Measurements from ENCODE around the gene BAIAP3. TPM values are rescaled to one million over a fixed set of nuclear protein-coding genes. Genes with fewer than 3 reads are reported as not detected.

The BAIAP3 gene
- polyA plus RNA-seq, 1 donor from 2014 or later = 26.0 TPM

GRCh38 chr16:1317479-1318267, 15.8 kb upstream of the BAIAP3 start:
- no peaks in the 10 kb centered on the region for H3K27me3 Mint-ChIP-seq
- H3K36me3 Mint-ChIP-seq = peaks cover 2% of the 10 kb centered on the region
- peak overlapping the region in 1 of 4 donors; percentile 20 for H3K4me3 Mint-ChIP-seq
- peak overlapping the region; percentile 16 to 85 (median 78) for H3K27ac Mint-ChIP-seq
- no peaks in the 10 kb centered on the region for H3K9me3 Mint-ChIP-seq
- peaks cover under 1 to 5% (median 4%) of the 10 kb centered on the region in 3 donors for H3K4me1 Mint-ChIP-seq

- Mint-ChIP-seq H3K4me1 (no peaks in the 10 kb centered on the region), H3K36me3 (peaks cover 2% of the 10 kb centered on the region), H3K4me3 (peak overlapping the region in 1 of 4 donors; percentile 48), H3K9me3 (no peaks in the 10 kb centered on the region), H3K27ac (peak overlapping the region in 2 of 3 donors; percentile 78 to 85), H3K27me3 (no peaks in the 10 kb centered on the region)
Measured at GRCh38 chr16:1318268-1318545, 15.2 kb upstream of the BAIAP3 start.

GRCh38 chr16:1319041-1319440, 14.4 kb upstream of the BAIAP3 start:
- H3K36me3 Mint-ChIP-seq = peaks cover 3% of the 10 kb centered on the region
- H3K27ac Mint-ChIP-seq = no peak overlapping the region
- peak overlapping the region in 2 of 4 donors; percentile 22 to 48 for H3K4me3 Mint-ChIP-seq
- H3K27me3 Mint-ChIP-seq = no peaks in the 10 kb centered on the region
- H3K4me1 Mint-ChIP-seq = no peaks in the 10 kb centered on the region
- H3K9me3 Mint-ChIP-seq = no peaks in the 10 kb centered on the region

- H3K9me3 Mint-ChIP-seq = no peaks in the 10 kb centered on the region
- no peaks in the 10 kb centered on the region for H3K27me3 Mint-ChIP-seq
- H3K4me1 Mint-ChIP-seq = no peaks in the 10 kb centered on the region
- no peak overlapping the region for H3K4me3 Mint-ChIP-seq
- H3K36me3 Mint-ChIP-seq = peaks cover 4% of the 10 kb centered on the region
- H3K27ac Mint-ChIP-seq = peak overlapping the region in 1 of 3 donors; percentile 63
Measured at GRCh38 chr16:1320097-1320496, 13.3 kb upstream of the BAIAP3 start.

DNA sequence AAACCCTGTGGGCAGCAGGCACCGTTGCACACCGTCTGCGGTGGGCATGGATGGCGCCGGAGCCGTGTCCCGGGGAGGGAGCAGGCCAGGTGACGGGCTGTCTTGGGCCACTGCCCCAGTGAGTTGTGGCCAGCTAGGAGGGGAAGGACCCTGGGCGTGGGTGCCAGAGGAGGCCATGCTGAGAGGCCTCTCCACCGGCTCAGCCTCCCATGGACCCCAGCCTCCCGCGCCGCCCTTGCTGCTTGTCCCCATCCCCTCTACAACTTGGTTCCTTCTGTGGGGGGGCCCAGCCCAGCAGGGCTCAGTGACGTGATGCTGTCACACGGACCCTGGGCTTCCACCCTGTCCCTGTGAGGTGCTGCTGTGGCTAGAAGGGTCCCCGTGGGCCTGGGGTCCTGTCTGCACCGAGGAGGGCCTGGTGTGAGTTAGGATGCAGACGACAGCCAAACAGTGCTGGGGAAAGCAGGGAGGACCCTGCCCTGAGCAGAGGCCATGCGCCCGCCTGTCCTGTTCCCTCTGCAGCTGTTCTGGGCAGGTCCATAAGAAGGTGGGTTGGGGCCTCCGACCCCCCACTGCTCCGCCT, 12.7 kb upstream of the BAIAP3 start:
- Mint-ChIP-seq H3K27ac (no peak overlapping the region), H3K36me3 (peaks cover 4% of the 10 kb centered on the region), H3K4me1 (peaks cover 0 to 5% (median 2%) of the 10 kb centered on the region in 3 donors), H3K27me3 (no peaks in the 10 kb centered on the region), H3K9me3 (no peaks in the 10 kb centered on the region), H3K4me3 (peak overlapping the region in 1 of 4 donors; percentile 5)

DNA sequence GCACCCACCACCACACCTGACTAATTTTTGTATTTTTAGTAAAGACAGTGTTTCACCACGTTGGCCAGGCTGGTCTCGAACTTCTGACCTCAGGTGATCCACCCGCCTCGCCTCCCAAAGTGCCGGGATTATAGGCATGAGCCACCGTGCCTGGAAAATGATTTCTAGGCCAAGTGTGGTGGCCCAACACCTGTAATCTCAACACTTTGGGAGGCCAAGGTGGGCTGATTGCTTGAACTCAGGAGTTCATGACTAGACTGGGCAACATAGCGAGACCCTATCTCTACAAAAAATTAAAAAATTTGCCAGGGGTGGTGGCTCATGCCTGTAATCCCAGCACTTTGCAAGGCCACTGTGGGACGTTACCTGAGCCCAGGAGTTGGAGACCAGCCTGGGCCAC, 11.0 kb upstream of the BAIAP3 start:
- no peak overlapping the region for H3K27ac Mint-ChIP-seq
- no peaks in the 10 kb centered on the region for H3K27me3 Mint-ChIP-seq
- no peaks in the 10 kb centered on the region for H3K9me3 Mint-ChIP-seq
- H3K4me3 Mint-ChIP-seq = no peak overlapping the region
- peaks cover 6 to 12% (median 7%) of the 10 kb centered on the region in 3 donors for H3K4me1 Mint-ChIP-seq
- H3K36me3 Mint-ChIP-seq = peaks cover 4% of the 10 kb centered on the region

GRCh38 chr16:1323296-1324239, 9.9 kb upstream of the BAIAP3 start:
- Mint-ChIP-seq H3K27ac (peak overlapping the region; percentile 71 to 99 (median 81)), H3K27me3 (no peaks in the 10 kb centered on the region), H3K4me1 (peaks cover 6 to 12% (median 7%) of the 10 kb centered on the region in 3 donors), H3K4me3 (peak overlapping the region in 3 of 4 donors; percentile 2 to 60 (median 33)), H3K9me3 (no peaks in the 10 kb centered on the region), H3K36me3 (peaks cover 2% of the 10 kb centered on the region)

GRCh38 chr16:1324286-1324826, 9.1 kb upstream of the BAIAP3 start:
- Mint-ChIP-seq H3K27me3 (no peaks in the 10 kb centered on the region), H3K4me1 (peaks cover 6 to 16% (median 7%) of the 10 kb centered on the region in 3 donors), H3K27ac (peak overlapping the region; percentile 81 to 99 (median 95)), H3K4me3 (peak overlapping the region in 2 of 4 donors; percentile 12 to 60), H3K9me3 (no peaks in the 10 kb centered on the region), H3K36me3 (peaks cover 2% of the 10 kb centered on the region)

GRCh38 chr16:1325261-1325660, 8.2 kb upstream of the BAIAP3 start:
- Mint-ChIP-seq H3K9me3 (no peaks in the 10 kb centered on the region), H3K36me3 (peaks cover 2% of the 10 kb centered on the region), H3K4me3 (peak overlapping the region in 2 of 4 donors; percentile 41 to 55), H3K27me3 (no peaks in the 10 kb centered on the region), H3K4me1 (peaks cover 6 to 16% (median 7%) of the 10 kb centered on the region in 3 donors), H3K27ac (peak overlapping the region; percentile 94 to 99 (median 95))

GRCh38 chr16:1325673-1326371, 7.6 kb upstream of the BAIAP3 start:
- peak overlapping the region in 3 of 4 donors; percentile 41 to 93 (median 44) for H3K4me3 Mint-ChIP-seq
- peak overlapping the region; percentile 94 to 99 (median 95) for H3K27ac Mint-ChIP-seq
- no peaks in the 10 kb centered on the region for H3K9me3 Mint-ChIP-seq

GRCh38 chr16:1326391-1326790, 7.1 kb upstream of the BAIAP3 start:
- H3K27ac Mint-ChIP-seq = peak overlapping the region; percentile 95 to 99 (median 99)
- peaks cover 7 to 18% (median 11%) of the 10 kb centered on the region in 3 donors for H3K4me1 Mint-ChIP-seq
- H3K27me3 Mint-ChIP-seq = peaks cover 2% of the 10 kb centered on the region
- peak overlapping the region; percentile 44 to 93 (median 76) for H3K4me3 Mint-ChIP-seq
- peaks cover 2% of the 10 kb centered on the region for H3K36me3 Mint-ChIP-seq
- no peaks in the 10 kb centered on the region for H3K9me3 Mint-ChIP-seq

More at GRCh38 chr16:1325673-1326371, 7.6 kb upstream of the BAIAP3 start:
- H3K36me3 Mint-ChIP-seq = peaks cover 2% of the 10 kb centered on the region
- peaks cover 6 to 16% (median 8%) of the 10 kb centered on the region in 3 donors for H3K4me1 Mint-ChIP-seq
- no peaks in the 10 kb centered on the region for H3K27me3 Mint-ChIP-seq

DNA sequence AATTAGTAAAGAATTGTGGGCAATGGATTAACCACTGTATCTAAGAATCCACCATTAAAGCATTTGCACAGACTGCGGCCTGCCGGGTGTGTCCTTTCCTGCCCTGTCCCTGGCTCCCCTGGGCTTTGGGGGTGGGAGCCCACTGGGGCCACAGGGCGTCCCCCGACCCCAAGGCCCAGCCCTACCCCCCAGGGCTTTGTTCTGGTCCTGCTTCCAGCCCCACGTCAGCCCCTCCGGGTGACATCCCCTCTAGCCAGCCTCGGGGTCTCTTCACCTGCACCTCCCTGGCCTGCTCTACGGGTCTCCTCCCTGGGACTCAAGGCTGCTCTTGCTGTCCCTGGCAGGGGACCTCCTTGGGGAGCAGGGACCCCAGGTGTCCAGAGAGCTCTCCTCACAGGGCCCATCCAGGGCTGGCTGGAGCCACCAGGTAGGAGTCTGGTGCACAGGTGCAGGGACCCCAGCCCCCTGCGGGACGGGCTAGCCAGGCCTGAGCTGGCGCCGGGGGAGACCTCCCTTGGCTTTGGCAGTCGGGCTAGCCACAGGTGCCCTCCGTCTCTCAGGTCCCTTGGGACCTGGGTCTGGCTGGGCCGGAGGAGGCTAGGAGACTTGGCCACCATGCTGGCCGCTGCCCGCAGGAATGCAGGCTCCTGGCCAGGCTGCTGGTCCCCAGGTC, 6.4 kb upstream of the BAIAP3 start:
- peaks cover 6% of the 10 kb centered on the region for H3K27me3 Mint-ChIP-seq
- peak overlapping the region; percentile 95 to 99 (median 99) for H3K27ac Mint-ChIP-seq
- H3K4me1 Mint-ChIP-seq = peaks cover 13 to 23% (median 16%) of the 10 kb centered on the region in 3 donors
- no peaks in the 10 kb centered on the region for H3K9me3 Mint-ChIP-seq
- H3K4me3 Mint-ChIP-seq = peak overlapping the region; percentile 44 to 93 (median 76)
- H3K36me3 Mint-ChIP-seq = peaks cover 5% of the 10 kb centered on the region

DNA sequence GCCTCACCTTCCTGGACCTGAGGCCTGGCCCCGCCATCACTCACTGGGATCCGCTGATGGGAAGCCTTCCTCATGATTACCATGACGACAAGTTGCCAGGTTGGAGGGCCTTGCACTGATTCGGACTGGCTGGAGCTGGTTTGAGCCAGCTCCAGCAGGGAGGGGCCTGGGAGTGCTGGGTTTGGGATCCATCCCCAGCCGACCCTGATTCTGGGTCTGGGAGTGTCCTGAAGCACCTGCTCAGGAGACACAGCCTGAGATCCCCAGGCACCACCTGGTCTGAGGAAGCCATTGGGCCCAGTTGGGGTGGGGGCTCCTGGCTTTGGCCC, 5.9 kb upstream of the BAIAP3 start:
- Mint-ChIP-seq H3K27me3 (peaks cover 7% of the 10 kb centered on the region), H3K4me3 (peak overlapping the region in 1 of 4 donors; percentile 40), H3K27ac (peak overlapping the region in 2 of 3 donors; percentile 95 to 99), H3K4me1 (peaks cover 13 to 25% (median 18%) of the 10 kb centered on the region in 3 donors), H3K9me3 (no peaks in the 10 kb centered on the region), H3K36me3 (peaks cover 5% of the 10 kb centered on the region)
